T-helper 2 cell treated with Interferon-gamma antibody and Interleukin-4, amounts not matched to agents 100 ng/mL and 5 ng/mL, for 36 hours (primary cell): ENCODE measurements around the gene VEGFC. TPM values are rescaled to one million over a fixed set of nuclear protein-coding genes. Genes with fewer than 3 reads are reported as not detected.

Source experiments
- intact Hi-C: fragments of 100-400 bp; cut with micrococcal nuclease; formaldehyde crosslinking; loops from one replicate; pipeline ENCODE4 v1.15.1; 2023
- total RNA-seq: library from RNA; stranded (reverse); gene quantifications from 2 replicates; pipeline ENCODE4 v1.2.3, GENCODE V29; 2022

VEGFC gene
- total RNA-seq, 1 donor from 2014 or later, result 0.34 TPM

- intact Hi-C loops, result no loop called here
Measured at GRCh38 chr4:176708771-176709311, 83.9 kb downstream of the VEGFC start.

DNA sequence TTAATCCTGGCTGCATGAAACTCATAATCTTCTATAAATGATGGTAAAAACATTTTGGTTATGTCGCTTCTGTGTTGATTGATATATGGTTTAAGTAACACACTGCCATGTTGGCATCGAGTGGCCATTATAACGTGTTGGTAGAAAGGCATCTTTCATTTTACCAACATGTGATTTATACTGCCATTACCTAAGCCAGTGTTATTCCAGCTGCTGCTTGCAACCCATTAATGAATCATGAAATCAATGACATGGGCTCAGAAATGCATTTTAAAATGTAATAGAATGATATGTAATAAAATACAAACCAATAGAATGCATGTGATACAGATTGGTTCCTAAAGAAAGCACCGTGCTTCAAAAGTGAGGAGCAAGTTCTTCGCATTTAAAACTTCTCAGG is 102.0 kb downstream of the VEGFC start:
- intact Hi-C loops, result no loop called here

DNA sequence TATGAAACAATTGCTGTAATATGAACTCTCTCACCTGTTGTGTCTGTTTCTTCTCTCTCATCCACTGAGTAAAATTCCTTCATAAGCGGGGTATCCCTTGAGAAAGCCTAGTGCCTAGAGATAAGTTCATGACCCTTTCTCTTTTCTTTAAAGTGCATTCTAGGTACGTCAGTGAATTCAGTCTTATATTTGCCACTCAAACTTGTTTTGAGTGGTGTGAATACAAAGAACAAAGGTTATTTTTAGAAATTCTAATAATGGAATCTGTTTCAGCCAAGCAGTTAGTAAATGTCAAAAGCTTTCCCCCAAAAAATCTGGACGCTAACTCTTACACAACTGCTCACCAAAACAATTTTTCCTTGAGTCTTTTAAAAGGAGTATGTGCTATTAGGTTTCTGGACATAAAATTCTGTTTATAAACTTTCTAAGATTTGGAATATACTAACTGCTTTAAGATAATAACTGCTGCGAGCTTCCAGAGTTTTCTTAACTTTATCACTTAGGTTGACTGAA is 112.0 kb downstream of the VEGFC start:
- intact Hi-C loops, result no loop called here

DNA sequence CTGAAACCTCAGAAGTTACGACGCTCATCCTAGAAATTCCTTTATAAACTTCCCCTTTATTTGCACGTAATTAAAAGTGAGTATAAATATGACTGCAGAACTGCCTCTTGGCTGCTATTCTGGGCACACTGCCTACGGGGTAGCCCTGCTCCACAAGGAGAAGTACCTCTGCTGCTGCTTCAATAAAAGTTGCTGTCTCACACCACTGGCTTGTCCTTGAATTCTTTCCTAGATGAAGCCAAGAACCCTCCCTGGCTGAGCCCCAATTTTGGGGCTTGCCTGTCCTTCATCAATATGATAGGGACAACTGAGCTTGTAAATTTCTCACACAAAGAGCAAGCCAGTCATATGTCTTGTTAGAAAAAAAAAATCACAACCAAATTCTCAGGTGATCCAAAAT is 115.8 kb downstream of the VEGFC start:
- intact Hi-C loops, result no loop called here

DNA sequence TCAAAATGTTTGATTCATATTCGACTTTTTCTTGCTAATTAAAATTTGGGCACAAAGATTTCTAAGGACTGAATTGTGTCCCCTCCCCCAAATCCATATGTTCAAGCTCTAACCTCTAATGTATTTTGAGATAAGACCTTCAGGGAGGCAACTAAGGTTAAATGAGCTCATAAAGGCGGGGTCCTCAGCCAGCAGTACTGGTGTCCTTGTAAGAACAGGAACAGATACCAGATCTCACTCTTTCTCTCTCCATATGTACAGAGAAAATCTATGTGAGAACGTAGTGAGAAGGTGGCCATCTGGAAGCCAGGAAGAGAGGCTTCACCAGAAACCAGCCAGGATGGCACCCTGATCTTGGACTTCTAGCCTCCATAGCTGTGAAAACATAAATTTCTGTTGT is 116.9 kb downstream of the VEGFC start:
- intact Hi-C loops, result no loop called here

GRCh38 chr4:176671532-176671931 is 121.2 kb downstream of the VEGFC start:
- intact Hi-C loops, result no loop called here

GRCh38 chr4:176668324-176668723 is 124.4 kb downstream of the VEGFC start:
- intact Hi-C loops, result no loop called here

DNA sequence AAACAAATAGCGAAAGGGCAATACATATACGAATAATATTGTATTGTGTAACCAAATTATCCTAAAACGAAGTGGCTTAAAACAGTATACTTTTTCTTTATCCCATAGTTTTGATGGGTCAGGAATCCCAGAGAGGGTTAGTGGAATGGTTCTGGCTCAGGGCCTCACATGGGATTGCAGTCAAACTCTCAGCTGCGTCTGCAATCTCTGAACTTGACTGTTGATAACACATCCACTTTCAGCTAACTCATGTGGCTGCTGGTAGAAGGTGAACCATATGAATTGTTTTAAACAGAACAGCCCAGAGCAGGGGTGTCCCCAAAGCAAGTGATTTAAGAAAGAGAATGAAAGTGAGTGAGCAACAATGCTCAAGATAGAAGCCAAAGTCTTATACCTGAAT is 127.8 kb downstream of the VEGFC start:
- intact Hi-C loops, result no loop called here

GRCh38 chr4:176660561-176660960 is 132.2 kb downstream of the VEGFC start:
- intact Hi-C loops, result no loop called here

GRCh38 chr4:176656108-176656507 is 136.6 kb downstream of the VEGFC start:
- intact Hi-C loops, result no loop called here

DNA sequence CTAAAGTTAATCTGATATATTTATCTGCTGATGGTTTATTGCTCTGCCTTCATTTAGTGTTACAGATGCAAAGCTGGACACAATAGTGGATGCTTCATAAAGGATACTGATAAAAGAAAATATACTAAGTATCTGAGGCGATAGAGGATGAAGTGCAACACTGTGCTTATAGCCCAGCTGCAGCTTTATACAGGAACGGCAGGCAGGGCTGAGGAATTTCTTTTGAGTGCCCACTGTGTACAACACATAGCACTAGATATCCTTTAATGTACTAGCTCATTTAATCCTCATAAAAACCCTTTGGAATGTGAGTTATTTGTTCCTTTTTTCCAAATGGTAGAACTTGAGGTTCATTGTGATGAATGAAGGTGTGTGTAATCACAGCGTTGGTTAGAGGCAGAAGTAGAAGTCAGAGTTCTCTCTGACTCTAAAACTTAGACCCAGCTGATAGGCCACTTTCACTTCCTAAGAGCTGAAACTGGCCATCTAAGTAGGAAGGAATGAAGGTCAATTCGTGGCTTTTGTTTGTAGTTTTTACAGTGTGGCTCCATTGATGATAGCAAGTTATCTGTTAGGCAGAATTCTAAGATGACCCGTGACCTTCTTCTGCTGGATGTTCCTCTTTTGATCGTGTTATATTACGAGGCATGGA is 138.0 kb downstream of the VEGFC start:
- intact Hi-C loops, result no loop called here

DNA sequence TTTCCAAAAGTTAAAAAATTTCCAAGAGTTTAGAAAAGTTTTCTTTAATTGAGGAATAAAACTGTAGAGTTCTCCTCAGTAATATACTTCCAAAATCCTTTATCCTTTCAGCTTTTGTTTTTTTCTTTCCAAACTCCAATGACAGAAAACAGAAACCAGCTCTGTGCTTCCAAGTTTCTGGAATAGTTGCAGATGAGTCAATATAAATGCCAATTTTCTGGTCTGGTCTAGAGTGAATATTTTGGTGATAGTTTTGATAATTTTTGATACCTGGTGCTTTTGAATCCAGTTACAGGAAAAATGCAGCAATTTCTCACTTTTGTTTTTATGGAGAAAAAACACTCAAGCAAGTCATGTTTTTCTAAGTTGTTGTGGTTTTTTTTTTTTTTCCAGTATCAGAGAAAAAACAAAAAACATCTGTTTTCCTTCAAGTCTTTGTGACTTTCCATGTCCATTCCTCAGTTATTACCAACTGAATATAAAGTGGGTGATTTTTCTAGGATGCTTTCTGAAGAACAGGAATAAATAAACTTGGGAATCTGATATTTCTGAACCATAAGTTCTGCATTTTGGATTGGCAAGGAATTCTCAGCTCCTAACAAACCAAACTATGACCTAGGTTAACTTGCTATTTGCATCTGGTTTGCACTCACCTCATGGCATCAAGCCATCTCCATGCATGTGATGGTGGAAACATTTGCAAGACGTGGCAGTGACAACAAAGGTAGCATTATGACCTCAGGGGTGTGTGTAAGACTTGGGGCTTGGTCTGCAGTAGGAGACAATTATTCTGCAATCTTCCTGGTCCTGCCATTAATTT is 139.1 kb downstream of the VEGFC start:
- intact Hi-C loops, result no loop called here

GRCh38 chr4:176646311-176646710 is 146.4 kb downstream of the VEGFC start:
- intact Hi-C loops, result no loop called here

- intact Hi-C loops, result no loop called here
Measured at GRCh38 chr4:176645246-176645960, 147.3 kb downstream of the VEGFC start.

DNA sequence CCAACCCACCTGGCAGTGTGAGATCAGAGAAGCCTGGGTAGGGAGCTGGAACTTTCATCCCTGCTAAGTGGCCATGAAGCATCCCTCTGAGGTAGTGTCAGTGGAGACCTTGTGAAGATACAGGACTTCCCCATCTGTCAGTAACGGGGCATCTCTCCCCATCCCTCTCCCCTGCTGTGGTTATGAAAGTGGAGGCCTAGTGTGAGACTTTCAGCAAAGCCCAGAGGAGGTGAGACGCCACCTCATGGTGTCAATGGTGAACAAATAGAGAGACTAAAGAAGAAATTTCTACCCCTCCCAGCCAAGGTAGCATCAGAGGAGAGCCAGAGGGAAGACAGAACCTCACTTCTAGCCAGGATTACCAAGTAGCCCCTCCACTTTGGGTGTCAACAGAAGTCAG is 150.2 kb downstream of the VEGFC start:
- intact Hi-C loops, result no loop called here

DNA sequence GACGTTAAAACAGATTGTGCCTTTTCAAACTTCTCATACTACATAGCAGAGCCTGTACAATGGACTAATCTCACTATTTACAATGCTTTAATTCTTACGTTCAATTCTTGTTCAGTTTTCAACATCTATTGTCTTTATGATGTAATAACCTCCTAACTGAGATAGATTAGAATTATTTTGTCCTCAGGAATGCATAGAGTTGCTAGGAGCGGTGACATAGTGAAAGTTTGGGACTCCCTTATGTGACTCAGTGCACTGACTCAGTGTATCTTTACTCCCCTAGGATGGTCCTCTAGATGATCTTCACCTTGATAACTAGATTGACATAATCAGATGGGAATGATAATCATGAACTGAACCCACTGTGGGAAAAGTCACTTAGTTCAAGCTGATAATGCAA is 151.5 kb downstream of the VEGFC start:
- intact Hi-C loops, result no loop called here

GRCh38 chr4:176638992-176639391 is 153.7 kb downstream of the VEGFC start:
- intact Hi-C loops, result no loop called here

DNA sequence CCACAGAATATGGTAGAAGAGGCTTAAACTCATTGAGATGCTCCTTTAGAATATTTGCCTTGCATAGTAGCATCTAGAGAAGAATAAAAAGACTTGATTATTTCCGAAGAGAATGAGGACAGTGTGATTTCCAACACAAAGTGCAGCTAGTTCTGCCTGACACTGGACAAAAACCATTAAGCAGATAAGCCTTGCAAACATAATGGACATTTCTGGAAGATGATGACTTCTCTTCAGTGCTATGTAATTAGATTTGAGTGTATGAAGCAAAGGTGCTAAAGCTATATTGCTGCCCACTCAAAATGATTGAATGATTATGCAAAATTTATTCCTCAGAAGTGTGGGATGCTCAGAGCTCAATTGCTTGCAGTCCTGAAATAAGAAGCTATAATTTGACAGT is 156.4 kb downstream of the VEGFC start:
- intact Hi-C loops, result no loop called here

DNA sequence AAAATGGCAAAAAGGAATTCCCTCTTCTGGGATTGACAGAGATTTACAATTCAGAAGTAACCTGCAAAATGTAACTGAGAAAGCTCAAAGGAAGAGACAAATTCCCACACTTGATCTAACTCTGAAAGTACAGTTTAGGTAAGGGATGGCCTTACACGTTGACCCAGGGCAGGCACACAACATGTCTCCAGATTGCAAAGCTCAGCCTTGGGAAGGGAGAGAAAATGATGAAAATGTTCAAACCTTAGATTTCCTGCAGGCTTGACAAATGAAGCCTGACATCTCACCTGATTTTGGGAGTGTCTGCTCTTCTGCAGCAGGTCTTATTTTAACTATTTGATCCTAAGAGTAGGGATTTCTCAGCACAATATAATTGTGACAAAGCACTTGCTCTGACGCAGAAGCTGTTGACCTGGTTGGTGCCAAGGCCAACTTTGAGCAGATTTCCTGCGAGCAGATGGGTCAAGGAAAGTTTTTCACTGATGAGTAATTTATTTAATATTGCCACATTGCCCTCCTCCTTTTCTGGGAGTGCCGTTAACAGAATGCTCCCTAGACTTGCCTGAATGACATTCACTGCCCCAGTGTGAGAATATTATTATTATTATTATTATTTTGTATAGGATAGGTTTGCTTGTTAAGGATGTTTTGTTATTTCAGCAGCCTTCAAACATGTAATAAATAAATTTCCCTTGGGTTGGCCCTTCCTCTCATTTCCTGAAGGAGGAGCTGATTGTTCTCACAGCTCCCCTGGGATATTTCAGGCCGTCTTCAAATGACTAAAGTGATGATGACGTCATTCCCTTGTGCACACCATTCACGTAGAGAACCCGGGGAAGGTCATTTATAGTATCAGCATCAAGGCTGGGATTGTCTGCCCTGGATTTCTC is 157.1 kb downstream of the VEGFC start:
- intact Hi-C loops, result no loop called here
